GM21390 (cell line): ENCODE measurements around the gene ASB8.

Experiments
- ATAC-seq: cut with Tn5 transposase; IDR thresholded peaks from one replicate; pipeline ENCODE4 v1.9.1; 2021; ENCODE audit not compliant: unreplicated experiment

The ASB8 gene, protein sequence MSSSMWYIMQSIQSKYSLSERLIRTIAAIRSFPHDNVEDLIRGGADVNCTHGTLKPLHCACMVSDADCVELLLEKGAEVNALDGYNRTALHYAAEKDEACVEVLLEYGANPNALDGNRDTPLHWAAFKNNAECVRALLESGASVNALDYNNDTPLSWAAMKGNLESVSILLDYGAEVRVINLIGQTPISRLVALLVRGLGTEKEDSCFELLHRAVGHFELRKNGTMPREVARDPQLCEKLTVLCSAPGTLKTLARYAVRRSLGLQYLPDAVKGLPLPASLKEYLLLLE

DNA sequence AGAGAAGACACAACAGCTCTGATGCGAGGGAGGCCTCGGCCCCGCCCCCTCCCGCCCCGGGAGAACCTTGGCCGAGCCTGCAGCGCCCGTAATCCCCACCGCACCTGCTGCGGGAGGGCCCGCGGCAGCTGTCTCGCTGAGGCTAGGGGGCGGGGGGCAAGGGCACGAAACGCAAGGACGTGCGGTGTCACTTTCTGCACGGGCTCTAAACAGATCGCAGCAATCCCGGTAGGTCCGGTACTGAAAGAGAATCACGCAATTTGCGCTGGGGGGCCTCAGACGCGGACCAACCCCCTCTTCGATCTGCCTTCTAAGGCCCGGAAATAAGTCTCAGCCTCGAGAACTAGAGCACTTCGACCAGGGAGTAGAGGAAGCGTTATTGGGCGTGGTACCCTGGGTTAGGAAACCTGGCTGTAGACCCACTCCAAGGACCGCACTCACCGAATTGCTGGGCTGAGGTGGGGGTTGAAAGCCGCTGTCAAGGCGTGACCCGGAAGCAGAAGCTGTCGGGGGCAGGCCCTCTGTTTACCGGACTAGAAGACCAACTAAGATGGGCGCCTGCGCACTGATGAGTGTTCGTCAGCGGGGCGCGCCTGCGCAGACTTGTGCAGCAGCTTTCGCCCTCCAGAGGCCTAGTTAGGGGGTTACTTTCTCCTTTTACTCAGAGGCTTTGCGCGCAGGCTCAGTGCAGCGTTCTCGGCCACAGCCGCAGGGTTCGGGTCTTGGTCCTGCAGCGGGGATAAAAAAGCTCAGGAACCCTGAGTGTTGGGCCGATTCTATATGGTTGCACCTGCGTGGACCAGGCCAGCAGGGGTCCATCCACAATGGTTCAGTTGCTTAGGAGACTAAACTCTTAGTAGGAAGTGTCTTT lies at the start of gene ASB8:
ASB8 (minus strand) TSS at position 498 of the 871 bp plus-strand sequence. CDS start 4,019 bp downstream, outside the sequence.
- peak; percentile 84 for ATAC-seq

DNA sequence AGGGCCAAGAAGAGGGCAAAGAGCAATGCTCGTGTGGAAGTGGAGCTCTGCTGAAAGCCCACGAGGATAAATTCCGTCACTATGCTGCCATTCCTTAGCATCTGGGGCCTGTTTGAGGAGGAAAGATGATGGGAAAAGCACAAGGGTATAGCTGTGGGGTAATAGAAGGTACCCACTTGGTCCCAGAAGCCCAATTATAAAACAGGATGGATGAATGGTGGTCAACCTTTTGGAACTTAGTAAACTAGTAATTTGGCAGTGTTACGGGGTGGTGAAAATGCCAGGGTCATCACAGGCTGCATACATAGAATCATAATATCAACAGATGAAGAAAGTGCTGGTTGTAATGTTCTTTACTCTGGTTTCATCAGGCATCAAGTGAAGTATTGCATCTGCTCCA lies 45.9 kb upstream of the ASB8 start, which contains the start of gene OR10AD1:
OR10AD1 (minus strand) TSS at position 101 of the 400 bp plus-strand sequence; CDS start at position 101, 0 bp downstream.
- ATAC-seq: no peak

DNA sequence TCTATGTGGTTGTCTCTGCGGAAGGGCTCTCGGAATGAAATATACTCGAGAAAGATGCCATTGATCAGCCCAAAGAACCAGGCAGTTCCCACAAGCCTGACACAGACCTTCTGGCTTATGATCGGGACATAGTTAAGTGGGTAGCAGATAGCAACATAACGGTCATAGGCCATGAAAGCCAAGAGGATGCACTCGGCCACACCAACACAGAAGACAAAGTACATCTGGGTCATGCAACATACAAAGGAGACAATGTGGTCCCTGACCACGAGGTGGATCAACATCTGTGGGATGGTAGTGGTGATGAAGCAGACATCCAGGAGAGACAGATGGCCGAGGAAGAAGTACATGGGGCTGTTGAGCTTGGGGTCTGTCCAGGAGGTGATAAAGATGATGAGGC lies 45.5 kb upstream of the ASB8 start:
- ATAC-seq: no peak

DNA sequence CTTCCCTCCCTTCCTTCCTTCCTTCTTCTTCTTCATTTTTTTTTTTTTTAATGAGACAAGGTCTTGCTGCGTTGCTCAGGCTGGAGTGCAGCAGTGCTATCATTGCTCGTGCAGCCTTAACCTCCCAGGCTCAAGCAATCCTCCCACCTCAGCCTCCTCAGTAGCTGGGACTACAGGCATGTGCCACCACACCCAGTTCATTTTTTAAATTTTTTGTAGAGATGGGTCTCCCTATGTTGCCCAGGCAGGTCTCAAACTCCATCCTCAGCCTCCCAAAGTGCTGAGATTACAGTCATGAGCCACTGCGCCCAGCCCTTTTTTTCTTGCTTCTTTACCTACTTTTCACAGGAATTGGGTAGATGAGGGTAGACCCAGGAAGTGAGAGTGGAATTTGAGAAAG lies 44.2 kb upstream of the ASB8 start:
- no peak for ATAC-seq

DNA sequence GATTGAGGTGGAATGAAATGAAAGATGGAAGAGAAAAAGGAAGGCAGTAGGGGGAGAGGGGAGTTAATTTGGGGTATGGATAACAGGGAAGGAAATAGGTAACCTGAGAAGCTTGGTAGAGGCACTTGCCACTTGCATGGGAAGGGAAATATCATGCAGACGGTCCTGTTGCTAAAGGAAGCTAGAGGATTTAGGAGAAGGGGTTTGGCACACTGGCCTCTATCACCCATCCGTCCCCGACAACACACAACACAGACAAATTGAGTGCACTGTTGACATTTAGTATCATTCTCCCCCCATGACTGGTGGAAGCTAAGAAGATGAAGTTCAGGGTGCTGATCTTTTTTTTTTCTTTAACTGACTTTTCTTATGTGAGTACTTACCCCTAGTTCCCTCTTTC lies 43.8 kb upstream of the ASB8 start:
- ATAC-seq: no peak

DNA sequence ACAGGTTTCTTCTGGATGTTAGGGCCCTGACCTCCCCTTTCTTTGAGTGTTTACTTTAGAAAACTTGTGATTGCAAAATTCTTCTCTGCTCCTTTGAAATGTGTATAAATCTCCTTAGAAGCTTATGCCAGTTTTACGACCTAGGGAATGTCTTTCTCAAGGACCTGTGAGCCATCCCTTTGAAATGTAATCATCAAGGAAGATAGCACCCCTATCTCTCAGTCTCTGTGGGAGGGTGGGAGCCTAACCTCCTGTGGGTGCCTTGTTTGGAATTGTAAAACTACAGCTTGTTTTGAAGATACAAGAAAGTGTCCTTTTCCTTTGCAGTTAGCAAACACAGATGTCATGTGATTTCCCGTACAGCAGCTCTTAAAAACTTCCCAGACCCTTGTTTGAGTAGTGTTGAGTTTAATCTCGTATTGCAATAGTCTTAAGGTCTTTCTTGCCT lies 42.5 kb upstream of the ASB8 start:
- ATAC-seq: no peak

DNA sequence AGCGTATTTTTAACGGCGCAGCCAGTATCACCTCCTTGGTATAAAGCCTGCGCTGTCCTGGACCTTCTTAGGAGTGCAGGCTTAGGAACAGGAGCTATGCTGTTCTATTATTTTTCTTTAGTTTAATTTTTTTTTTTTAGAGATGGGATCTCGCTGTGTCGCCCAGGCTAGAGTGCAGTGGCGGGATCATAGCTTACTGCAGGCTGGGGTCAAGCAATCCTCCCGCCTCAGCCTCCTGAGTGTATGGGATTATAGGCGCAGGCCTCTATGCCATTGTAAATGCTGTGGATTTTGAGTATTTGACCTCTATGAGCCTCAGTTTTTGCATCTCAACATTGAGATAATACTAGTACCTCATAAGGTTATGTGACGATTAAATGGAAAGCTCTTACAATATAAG lies 41.7 kb upstream of the ASB8 start:
- ATAC-seq: no peak

DNA sequence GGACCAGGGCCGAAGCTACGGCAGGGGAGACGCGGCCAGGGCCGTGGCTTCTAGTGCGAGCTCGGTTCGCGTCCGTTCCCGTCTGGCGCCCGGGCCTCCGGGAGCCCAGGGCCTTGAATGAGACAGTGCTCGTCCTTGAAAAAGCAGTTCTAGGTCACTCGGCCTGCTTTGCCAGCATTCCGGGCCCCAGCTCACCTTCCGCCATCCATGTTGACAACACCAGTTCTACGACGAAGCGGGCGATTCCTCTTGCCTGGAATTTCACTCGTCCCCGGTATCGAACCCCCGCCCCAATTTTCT lies 41.3 kb upstream of the ASB8 start:
- ATAC-seq: peak; percentile 5

DNA sequence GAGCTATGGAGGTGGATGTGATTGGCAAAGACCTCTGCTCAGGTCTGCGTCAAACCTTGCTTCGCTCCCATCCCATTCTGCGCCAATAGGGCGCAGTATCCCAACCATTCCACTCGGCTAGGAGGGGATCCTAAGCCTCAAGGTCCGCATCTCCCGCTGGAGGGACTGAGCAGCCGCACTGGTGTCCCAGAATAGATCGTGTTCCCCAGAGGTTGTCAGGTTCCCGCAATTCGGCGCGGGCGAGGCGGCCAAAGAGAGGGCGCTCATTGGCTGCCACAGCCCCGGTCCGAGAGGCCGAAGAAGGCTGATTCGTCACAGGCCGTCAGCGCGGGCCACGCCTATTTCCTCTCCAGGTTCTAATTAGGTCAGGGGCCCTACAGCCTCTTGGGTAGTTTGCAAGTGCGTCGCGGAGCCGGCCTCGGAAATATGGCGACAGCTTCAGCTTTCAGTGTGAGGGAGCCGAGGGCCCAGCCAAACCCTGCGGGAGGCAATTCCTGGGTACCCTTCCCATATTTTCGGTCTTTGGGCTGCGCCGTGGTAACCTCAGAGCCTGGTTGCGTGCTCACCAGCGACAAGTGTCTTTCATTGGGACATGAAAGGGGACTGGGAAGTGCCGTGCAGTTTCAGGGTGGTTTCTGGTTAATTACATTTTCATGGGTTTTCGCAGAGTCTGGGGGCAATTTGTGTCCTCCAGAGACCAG lies 40.8 kb upstream of the ASB8 start:
- peak; percentile 99 for ATAC-seq

DNA sequence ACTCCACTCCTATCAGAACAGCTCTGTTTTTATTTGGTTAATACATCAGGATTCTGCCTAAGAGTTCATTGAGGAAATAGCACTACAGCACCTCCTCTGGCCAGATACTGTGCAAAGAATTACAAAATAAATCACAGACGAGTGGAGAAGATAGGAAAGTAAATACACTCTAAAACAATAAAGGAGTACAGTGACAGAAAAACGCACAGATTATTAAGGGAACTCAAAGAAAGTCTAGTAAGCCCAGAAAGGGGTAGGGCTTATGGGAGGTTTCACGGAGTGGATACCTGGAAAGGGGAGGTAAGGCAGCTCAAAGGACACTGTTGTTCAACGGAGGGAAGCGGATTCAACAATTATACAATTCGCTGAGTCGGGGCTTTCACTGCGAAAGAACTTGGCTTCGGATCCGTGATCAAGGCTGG lies 40.2 kb upstream of the ASB8 start:
- peak; percentile 24 for ATAC-seq

DNA sequence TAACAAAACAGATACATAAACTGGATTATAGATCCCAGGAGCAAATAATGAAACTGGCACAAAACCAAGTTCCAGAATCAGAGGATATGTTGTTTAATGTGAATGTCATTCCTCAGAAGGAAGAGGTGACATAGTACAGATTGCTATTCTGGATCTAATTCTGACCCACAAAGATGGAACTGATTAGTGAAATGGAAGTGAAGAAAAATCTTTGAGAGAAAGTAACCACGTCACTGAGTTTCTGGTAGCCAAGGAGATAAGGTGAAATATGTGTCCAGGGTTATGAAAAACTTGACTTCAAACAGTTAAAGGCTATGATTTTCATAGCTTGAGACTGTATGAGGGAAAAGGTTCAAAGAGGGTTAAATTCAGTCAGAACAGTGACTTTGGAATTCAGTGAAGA lies 37.5 kb upstream of the ASB8 start:
- ATAC-seq: no peak

DNA sequence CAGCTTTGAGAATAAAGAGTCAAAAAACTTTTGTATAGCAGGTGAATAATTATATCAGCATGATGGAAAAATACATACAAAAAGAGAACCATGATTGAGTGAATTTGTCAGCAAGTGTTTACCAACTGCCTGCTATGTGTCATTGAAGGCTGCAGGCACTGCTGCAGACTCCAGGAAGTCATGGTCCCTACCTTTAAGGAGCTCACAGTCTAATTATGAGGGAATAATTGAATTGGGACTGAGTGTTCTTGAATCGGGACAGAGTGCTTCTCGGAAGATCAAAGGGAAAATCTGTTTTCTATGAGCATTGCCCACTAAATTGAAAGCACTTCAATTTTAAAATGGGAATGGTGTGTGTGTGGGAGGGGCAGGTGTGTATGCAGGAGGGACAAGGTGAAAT lies 36.3 kb upstream of the ASB8 start:
- no peak for ATAC-seq

DNA sequence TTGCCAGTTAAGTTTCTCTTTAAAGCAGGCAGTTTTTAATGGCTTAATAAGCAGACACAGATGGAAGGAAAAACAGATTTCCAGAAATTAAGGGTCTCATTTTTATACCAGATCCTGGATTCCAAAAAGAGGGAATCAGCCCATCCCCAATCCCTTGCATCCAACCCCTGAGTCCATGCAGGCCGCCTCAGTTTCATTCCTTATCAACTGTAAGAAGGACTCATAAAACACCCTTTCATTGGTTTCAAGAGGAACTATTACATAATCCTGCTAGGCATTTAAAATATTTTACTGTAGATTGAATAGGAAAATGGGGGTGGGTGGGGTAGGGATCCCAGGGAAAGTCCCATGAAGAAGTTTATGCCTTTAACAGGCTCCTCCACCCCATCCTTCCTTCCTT lies 35.5 kb upstream of the ASB8 start:
- ATAC-seq: no peak

DNA sequence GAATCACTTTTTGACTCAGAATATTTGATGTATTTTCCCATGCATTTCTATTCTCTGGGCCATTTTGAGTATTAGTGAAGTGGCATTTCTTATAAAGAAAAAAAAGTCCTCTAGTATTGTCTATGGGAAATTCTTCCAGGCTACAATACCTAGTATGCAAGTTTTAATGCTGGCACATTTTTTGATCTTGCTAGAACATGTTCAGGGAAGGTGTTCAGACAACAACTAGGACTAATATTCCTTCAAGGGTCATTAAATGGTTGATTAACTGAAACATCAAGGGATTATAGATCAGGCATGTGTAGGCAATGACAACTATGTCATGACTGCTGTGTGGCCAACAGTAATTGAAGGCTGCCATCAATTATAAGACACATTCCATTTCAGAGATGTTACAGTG lies 33.8 kb upstream of the ASB8 start:
- no peak for ATAC-seq

DNA sequence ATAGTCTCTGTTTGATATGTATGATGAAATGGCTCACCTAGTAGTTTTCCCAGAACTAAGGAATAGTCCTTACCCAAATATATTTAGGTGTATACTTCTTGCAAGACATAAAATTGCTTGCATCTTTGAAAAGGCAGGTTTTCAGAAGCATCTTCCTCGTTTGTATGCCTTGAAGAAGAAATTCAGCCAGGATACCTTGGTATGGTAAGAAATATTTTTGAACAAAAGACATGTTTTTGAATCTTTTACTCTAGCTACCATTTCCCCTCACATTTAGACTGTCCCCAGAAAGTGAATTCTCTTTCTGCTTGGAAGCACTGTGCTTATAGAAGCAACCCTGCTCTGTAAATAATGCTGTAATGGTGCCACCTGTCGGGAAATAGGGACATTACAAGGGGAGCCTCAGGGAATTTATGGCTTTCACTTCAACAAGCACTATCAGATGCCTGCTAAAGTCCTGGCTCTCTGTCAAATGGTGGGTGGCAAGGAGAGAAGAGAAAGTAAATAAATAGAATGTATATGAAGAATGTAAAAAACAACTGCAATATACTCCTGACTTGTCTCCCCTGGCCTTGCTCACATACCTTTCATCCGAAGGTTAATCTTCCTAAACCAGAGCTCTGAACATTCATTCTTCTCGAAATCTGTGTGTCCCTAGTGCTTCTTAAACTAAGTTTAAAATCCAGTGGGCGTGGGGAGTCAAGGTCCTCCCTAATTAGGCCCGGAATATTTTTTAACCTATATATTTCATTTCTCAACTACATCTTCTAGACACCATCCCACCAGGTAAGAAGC lies 32.2 kb upstream of the ASB8 start:
- peak; percentile 64 for ATAC-seq

DNA sequence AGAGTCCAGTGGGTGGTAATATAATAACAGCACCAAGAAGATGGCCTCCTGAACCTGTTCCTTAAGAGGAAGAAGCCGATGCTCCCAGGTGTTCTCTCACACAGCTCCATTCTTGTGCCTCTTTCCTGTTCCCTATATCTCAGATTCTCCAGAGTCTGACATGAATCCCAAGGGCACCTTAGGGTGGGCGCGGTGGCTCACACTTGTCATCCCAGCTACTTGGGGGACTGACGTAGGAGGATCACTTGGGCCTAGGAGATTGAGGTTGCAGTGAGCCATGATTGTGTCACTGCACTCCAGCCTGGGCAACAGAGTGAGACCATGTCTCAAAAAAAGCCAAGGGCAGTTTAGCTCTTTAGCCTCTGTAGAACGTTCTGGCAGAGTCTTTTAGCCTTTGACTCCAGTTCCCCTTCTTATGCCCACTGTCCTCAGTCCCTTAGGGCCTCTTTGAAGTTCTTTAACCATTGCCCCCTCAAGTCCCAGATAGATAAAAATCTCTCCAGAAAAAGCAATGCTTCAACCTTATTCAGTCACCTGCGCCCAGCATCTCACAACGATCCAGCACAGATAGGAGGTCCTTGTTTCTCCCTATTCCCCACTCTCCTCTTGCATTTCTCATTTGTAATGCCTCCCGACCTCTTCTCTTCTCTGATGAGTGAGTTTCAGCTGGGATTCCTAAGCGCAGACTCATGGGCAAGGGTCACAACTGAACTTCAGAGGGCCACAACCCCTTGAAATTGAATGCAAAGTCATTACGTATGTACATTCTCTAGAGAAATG lies 30.8 kb upstream of the ASB8 start:
- ATAC-seq: no peak

DNA sequence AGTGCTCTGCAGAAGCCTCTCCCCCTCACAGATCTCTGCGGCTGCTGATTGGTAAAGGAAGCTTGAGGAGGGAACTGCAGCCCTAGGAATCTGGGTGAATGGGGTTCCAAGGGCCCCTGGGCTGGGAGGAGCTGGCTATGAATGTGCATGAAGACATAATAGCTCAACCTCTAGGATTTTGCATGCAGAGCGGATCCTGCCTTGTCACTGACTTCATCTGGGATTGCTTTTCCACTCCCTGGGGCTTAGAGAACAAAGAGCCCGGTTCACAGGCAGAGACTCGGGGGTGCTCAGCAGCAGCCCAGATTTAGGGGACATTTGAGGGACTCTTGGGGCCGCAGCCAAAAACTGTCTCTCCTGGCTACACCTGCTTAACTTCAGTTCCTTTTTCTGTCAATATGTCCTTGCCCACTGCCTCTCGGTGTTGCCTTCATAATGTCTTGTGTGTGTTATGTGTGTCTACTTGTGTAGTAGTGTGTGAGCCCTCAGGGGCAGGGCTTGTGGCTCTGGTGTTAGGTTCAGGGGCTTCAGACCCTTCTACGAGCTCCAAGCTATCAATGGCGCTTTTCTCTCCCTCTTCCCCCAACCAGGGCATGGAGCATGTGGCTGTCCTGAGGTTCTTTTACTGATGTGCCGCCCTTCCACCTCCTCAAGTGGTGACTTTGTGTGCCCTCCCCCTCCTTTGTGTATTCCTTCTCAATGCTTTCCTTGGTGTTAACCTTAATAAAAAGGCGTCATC lies 28.0 kb upstream of the ASB8 start:
- ATAC-seq: no peak

DNA sequence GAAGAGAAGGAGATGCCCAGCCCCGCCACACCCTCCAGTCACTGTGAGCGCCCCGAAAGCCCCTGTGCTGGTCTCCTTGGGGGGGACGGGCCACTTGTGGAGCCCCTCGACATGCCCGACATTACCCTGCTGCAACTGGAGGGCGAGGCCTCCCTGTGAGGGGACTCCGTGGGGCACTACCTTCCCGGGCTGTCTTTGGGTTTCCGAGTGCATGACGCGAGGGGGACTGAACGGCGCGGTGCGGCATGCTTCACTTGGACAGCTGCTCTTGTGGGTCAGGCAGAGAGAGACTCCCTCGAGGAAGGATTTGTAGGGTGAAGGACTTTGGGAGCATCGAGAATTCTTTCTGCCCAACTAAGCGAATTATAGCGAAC lies 27.2 kb upstream of the ASB8 start:
- ATAC-seq: no peak

DNA sequence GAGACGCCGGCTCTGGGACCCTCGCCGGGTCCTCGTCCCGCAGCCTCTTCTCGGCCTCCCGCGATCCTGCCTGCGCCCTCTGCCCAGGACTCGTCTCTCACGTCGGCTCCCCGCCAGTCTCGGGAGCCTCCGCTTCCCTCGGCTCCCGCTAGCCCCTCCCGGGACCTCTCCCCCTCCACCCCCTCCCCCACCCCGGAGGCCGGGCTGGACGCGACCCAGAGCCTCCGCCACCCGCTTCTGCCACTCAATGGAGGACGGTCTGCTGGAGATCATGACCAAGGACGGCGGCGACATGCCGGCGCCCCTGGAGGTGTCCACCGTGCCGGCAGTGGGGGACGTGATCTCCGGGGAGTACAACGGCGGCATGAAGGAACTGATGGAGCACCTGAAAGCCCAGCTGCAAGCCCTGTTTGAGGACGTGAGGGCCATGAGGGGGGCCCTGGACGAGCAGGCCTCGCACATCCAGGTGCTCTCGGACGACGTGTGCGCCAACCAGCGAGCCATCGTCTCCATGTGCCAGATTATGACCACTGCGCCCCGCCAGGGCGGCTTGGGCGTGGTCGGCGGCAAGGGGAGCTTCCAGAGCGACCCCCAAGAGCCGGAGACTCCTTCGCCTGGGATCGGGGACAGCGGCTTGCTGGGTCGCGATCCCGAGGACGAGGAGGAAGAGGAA lies 26.7 kb upstream of the ASB8 start:
- no peak for ATAC-seq
